ENCODE measurements around the gene FAM83F.
"Not testable (repeated sequence)": the region's sequence is repeated elsewhere in the genome, so short reads cannot be mapped to it uniquely, and the experiment has no call there.

FAM83F gene

DNA sequence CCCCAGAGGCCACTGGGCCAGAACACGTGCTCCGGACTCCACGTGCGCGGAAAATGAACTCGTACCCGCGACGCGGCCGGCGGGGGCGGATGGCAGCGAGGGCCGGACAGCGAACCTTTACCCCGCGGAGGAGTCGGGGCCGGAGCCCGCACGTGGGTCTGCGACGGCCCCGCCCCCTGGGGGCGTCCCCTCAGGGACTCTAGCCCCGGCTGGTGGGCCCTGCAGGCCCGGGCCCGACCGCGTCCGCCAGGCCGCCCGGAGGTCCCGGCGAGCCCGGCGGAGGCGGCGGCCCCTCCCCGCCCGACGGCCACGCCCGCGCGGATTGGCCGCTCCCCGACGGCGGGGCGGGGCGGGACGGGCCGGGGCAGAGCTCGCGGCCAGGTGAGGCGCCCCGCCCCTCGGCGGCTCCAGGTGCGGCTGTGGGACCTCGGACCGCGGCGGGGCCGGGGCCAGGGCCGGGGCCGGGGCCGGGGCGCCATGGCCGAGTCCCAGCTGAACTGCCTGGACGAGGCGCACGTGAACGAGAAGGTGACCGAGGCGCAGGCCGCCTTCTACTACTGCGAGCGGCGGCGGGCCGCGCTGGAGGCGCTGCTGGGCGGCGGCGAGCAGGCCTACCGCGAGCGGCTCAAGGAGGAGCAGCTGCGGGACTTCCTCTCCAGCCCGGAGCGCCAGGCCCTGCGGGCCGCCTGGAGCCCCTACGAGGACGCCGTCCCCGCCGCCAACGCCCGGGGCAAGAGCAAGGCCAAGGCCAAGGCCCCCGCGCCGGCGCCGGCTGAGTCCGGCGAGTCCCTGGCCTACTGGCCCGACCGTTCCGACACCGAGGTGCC lies at the start of gene FAM83F:
Gene FAM83F, plus strand, starts transcription at position 389 of the 827 bp plus-strand sequence. Its CDS starts 89 bp downstream, at position 478.
- DNase-seq, result no peak

DNA sequence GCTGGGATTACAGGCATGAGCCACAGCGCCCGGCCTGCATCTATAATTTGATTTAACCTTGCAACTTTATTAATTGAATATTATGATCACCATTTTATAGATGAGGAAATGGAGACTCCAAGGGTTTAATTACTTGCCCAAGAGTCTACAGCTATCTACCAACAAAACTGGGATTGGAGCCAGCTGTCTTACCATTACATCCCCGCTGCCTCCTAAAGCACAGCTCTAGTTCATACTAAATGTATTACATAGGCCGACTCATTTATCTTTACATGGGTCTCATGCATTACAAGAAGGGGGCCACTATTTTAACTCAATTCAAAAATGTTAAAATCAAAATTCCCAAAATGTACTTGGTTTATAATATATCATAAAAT lies 48.6 kb upstream of the FAM83F start:
- DNase-seq, result no peak

DNA sequence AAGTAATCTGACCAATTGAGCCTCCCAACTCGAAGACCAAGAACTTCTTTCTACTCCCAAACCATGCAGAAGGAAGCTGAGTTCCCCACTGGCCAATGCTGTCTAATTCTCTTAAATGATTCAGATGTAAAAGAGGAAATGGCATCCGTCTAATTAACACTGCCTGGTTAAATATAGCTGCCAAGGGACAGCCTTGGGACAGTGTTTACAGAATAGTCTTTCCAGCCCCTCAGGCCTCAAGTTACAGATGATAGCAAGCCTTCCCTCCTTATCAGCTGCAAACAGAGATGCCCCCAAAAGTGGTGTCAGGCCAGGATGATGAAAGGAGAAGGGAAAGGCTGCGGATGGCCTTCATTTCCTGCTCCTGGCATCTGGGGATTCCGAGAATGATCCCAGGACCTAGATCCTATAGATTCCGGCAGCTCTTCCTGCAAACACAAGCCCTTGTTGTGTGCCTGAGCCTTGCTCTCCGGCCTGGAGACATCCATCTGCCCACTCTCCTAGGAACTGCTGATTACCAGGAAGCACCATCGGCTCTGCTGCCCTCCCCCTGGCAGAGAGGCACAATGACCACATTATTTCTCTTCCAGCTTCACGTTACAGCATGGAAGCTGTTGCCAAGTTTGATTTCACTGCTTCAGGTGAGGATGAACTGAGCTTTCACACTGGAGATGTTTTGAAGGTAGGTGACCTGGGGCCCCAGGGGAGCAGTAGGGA lies 48.1 kb upstream of the FAM83F start:
- DNase-seq, result peak; percentile 65

DNA sequence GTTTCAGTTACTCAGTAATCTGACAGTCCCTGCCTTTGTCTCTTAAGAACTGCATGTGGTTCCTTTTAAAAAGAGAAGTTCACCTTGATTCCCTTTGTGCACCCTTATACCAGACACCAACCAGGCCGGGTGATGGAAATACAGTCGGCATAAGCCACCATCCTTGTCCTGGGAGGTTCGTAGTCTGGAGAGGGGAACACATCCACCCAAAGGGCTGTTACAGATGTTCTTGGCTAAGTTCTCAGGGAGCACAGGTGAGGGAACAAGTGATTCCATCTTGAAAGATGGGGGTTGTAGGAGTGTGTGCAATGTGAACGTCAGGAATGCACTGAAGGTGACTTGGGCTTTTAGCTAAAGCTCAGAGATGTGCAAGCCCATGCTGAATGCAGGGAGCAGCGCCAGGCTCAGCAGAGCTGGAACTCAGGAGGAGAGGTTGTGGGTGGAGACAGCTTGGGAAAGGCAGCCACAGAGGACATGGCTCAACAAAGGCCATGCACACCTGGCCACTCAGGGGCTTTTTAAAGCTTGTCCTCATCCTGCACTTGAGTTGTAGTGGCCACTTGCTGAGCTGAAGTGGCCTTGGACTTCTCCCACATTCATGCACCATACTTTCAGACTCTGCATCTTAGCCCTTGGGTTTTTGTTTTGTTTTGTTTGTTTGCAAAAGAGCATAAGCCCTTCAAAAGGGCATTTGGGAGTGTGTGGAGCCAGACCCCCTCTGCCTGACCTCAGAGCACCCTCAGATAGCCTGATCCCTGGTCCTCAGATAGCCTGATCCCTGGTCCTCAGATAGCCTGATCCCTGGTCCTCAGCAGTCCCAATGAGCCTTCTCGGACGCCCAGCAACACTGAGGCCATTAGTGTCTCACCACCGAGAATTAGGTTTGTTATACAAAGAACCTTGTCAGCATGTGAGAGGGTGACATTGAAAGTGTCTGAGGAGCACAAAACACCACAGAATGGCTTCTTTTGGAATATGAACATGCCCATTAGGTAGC lies 47.2 kb upstream of the FAM83F start:
- peak; percentile 58 for DNase-seq

DNA sequence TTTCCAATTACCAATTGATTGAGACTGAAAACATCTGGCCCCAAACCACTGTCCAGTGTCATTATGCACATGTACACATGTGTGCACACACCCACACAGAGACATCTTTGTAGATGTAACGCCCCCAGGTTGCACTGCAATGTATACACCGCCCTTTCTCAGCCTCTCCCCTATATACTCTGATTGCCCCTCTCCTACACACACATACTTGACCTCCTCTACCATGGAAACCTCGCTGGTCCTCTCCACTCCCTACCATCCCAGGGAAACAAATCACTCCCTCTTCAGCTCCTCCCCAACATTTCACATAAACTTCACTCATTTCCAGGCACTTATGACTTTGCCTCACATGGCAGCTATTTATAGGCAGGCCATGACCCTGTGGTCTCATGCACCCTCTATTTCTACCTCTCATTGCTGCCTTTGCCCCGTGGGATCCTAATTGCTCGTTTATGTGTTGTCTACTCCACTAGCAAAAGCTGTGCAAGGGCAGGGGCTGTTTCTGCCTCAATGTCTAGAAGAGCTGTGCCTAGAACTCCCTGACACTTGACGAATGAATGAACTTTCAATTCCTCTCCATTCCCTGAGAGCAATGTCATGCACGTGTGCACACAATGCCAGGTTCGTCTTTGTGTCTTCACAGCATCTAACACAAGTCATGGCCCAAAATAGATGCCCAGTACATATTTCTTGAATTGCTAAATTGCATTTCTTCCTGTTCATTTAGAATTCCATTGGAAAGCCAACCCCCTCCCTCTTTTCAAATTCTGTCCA lies 44.6 kb upstream of the FAM83F start:
- no peak for DNase-seq

DNA sequence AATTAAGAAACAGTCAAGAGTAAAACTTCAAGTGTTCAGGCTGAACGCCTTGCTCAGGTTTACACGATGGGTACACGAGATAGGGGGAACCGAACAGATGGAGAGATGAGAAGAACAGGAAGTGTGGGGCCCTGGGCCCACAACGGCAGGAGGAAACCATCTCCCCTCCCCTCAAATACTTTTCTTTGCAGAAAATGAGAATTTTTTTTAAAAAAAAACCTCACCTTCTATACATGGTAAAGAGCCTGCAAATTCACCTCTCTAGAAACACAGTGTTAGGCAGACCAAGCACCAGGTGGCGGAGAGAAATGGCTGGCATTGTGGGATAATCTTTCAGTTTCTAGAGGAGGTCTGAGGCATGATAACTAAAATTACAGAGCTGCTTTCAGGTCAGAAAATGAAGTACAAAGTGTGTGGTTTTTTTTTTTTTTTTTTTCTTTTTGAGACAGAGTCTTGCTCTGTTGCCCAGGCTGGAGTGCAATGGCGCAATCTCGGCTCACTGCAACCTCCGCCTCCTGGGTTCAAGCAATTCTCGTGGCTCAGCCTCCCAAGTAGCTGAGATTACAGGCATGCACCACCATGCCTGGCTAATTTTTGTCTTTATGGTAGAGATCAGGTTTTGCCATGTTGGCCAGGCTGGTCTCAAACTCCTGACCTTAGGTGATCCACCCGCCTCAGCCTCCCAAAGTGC lies 43.0 kb upstream of the FAM83F start:
- DNase-seq, result not testable (repeated sequence)

DNA sequence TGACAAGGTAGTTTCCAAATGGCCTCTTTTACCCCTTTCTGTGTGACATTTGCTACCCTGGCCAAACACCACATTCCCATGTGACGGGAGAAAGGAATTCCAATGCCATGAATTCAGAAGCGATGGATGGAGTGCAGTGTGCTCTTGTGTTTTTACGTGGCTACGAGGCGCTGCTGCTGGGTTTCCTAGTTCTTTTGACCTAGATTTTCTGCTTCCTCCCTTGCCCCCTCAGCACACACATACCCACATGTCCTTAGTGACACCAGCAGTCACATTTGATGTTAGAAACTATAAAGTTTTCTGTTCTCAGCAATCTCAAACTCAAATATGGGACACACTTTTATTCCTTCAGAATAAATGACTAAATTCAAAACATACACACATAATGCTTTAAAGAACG lies 42.4 kb upstream of the FAM83F start:
- no peak for DNase-seq

DNA sequence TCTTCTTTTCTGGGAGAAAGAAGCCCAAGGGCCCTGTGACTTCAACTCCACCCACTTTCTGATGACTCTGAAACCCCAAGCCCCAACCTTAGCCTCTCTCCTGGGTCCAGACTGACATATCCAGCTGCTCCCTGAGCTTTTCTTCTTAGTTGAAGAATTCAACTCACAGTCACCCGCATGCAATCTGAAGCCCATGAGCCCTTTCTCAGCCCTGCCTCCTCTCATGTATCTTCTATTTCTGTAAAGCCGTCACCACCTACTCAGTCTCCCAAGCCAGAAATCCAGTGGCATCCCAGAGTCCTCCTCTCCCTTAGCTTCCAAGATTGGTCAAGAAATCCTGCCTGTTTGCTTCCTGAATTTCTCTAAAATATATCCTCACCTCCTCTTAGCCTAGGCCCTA lies 41.7 kb upstream of the FAM83F start:
- DNase-seq, result no peak

DNA sequence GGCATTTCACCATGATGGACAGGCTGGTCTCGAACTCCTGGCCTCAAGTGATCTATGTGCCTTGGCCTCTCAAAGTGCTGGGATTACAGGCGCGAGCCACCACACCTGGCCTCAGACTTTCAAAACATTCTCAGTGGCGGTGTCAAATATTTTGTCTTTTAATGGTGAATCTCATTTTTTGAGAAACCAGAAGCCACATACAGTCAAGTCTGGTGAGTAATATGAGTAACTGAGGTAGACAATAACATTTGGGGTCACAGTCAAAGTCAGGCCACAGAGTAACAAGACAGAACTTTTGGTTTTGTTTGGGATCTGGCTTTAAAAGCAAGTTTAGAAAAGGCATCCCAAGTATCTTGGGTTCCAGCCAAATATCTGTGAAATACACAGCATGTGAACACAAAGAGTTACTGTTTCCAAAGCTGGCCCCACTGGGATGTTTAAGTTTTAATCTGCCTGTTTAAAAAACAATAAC lies 40.1 kb upstream of the FAM83F start:
- no peak for DNase-seq

DNA sequence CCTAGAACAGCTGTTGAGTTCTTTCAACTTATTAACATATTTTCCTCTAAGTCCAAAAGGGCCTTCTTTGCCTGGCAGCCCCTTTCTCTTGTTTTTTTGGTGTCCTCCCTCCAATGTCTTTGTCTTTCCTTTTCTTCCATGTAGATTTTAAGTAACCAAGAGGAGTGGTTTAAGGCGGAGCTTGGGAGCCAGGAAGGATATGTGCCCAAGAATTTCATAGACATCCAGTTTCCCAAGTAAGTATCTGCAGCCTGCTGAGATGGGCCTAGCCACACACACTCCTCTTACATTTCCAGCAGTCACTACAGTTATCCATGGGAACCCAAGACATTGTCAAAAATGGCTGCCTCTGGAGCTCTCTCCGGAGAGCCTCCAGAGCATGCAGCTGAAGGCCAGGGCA lies 39.1 kb upstream of the FAM83F start:
- no peak for DNase-seq

DNA sequence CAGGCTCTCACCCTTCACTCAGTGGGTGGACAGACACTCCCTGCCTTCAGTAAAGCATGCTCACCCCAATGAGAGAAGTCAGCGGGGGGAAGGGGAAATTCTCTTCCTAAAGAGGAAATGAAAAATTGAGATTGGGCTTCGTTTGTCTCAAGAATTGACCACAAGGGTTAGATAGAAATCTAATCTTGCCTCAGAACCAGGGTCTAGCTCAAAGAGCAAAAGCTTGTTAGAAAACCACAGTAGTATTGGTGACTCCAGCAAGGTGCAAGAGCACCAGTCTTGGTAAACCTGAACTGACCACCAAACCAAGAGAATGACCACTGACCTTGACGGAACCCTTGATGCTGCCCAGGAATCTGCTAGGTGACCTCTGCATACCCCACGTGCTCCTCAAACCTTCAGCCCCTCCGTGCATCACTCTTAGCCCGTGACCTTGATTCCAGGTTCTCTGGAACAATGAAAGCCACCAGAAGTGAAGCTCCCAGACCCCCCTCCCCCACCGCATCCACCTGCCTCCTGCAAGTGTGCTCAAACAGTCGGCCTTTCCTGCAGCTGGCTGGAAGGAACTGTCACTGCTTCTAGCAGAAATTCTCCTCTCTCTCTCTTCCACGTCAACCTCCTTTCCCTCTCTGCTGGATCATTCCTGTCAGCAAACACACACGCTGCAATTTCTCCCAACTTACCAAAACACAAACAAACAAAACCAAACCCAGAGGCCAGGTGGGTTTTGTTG lies 37.7 kb upstream of the FAM83F start:
- no peak for DNase-seq

DNA sequence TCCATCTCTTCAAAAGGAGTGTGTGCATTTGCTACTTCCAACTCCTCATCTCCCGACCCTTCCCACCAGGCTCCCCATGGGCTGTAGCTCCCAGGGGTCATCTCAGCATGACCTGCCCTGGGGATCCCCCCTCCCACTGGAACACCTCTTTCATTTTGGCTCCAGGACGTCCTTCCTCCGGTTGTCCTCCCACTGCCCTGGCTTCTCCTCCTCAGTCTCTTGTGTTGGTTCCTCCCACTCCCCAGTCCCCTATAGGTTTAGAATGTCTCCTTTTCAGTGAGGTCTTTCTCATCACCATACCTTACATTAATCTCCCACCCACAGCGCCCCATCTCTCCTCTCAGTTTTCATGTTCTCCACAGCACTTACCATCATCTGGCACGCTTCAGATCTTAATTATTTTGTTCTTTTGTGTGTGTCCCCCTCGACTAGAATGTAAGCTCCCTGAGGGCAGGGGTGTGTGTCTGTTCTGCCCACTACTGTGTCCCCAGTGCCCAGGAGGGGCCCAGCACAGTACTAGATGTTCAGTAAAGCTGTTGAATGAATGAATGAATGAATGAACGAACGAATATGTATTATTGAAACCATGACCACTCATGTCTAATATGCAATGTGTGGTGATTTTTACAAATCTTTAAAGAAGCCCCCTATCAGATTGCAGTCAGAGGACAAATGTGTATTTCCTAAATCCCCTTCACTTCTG lies 36.6 kb upstream of the FAM83F start:
- no peak for DNase-seq

DNA sequence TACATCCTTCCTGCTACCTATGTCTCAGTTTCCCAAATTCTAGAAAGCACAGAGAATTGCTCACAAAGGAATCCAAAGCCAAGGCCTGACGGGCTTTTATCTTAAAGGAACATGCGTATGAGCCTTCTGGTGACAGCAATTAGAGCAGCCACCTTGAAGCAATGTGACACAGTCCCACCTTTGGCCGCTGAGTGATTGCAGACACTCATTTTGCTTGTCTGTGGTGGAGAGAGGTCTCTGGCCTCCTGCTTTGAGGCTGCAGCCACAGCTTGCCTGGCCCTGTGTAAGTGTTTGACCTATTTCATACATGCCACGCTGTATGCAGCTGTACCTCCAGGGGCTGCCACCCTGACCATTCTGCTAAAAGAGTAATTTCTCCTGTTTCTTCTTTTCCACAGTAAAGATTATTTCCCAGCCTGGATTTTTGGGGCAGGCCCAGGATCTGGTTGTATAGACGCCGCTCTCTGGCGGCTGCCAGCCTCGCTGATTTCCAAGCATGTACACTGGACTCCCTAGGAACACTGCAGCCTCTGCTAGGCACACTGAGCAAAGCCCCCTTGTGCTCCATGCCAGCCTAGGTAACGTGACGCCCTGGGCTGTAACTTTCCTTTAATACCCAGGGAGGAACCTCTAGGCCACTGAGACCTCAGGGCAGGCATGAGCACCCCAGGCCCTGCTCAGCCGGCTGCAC lies 35.7 kb upstream of the FAM83F start:
- DNase-seq, result no peak

DNA sequence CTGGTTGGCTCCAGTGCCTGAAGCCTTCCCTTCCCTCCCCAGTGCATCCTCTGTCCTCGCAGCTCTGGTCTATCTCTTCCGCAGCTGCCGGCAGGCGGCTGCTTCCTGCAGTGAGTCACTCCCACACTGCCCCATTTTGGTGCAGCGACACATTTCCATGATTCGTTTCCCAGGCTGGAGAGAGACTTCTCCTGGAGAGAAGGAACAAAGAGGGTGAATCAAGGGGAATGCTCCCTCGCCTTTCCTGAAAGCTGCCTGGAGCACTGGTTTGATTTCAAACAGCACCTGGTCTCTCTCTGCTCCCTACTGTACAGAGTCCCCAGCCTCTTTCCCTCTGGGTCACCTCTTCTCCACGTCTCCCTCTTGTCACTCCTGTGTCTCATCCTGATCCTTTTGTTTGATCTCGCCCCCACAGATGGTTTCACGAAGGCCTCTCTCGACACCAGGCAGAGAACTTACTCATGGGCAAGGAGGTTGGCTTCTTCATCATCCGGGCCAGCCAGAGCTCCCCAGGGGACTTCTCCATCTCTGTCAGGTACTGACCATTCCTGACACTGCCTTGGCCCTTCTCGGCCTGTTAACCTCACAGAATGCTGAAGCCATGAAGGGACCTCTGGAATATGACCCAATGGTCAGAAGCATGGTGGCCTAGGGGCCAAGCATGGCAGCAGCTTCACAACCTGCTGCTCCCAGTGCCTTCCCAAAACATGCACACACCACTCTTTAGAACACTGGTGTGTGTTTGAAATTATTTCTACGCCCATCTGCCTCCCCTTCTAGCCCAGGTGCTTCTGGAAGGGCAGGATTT lies 34.9 kb upstream of the FAM83F start, which contains the start of gene TMA7B:
Gene TMA7B, plus strand, starts transcription at position 758 of the 808 bp plus-strand sequence. CDS start 3,978 bp downstream, outside the sequence.
- no peak for DNase-seq

DNA sequence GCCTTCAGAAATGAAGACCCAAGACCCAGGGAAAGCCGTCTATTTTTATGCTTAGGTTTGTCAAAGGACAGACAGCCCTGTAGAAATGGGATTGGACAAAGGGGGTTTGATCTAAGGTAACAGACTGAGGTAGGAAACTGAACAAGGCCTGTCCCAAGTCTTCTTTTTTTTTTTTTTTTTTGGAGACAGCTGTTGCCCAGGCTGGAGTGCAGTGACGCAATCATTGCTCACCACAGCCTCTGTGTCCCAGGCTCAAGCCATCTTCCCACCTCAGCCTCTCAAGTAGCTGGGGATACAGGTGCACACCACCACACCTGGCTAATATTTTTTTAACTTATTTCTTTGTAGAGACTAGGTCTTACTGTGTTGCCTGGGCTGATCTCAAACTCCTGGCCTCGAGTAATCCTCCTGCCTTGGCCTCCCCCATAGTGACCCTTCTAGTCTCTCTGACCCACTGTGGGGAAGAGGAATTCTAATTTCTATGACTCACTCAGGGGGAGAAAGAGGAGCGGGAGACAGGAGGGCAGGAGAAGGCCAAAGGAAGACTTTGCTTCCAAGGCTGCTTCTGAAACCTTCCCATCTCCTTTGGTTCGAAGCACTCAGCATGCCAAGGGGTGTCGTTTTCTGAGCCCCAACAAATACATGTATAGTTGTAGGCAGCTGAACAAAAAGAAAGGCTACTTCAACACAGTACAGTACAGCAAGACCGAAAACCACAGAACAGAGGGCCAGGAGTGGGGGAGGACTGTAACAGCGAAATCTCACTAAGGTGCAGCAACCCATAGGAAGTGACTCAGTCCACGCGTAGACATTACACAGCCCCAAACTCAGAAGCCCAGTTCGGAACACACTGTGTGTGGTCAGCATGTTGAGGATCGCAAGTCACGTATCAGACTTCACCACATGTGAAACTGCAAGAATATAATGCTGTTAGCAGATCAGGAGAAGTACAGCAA lies 33.7 kb upstream of the FAM83F start:
- DNase-seq, result no peak

DNA sequence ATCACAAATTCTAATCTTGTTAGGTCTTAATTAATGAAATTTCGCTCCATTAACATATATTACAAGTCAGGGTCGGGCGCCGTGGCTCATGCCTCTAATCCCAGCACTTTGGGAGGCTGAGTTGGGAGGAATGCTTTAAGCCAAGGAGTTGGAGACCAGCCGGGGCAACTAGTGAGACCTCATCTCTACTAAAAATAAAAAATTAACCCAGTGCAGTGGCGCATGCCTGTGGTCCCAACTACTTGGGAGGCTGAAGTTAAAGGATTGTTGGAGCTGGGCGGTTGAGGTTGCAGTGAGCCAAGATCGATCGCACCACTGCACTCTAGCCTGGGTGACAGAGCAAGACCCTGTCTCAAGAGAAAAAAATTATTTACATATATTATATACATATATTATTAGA lies 32.7 kb upstream of the FAM83F start:
- DNase-seq, result no peak

DNA sequence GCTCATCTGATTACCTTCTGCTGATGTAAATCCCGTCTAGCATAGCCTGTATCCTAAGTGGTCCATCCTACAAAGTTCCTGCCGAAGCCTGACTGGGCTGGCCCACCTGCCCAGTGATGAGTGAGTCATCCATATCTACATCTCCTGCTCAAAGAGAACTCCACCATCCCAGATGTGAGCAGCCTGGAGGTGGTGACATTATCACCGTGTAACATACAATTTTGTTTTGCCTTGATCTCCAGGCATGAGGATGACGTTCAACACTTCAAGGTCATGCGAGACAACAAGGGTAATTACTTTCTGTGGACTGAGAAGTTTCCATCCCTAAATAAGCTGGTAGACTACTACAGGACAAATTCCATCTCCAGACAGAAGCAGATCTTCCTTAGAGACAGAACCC lies 29.0 kb upstream of the FAM83F start:
- DNase-seq, result no peak
